GM04504 (cell line): ENCODE data around the gene TIAL1.
A peak's percentile ranks its signal among the peaks of the same experiment; 100 is the strongest.
"Not testable (repeated sequence)": the region's sequence is repeated elsewhere in the genome, so short reads cannot be mapped to it uniquely, and the experiment has no call there.

Experiments used
- DNase-seq: peaks from one replicate; pipeline ENCODE4 v3.0.0-alpha.2; 2012; ENCODE audit warnings: low read depth

Gene TIAL1

GRCh38 chr10:119549247-119549999, 47.3 kb downstream of the TIAL1 start:
- no peak for DNase-seq

GRCh38 chr10:119546009-119546408, 50.8 kb downstream of the TIAL1 start:
- no peak for DNase-seq

- no peak for DNase-seq
Observed at GRCh38 chr10:119545310-119545709, 51.5 kb downstream of the TIAL1 start.

GRCh38 chr10:119543814-119544642, 52.7 kb downstream of the TIAL1 start:
- peak; percentile 27 for DNase-seq

- DNase-seq: no peak
Observed at GRCh38 chr10:119542988-119543813, 53.6 kb downstream of the TIAL1 start.

- peak; percentile 62 for DNase-seq
Observed at GRCh38 chr10:119542357-119542987, 54.3 kb downstream of the TIAL1 start, which contains the start of gene RGS10. Gene RGS10, minus strand, starts transcription at chr10:119542719. Its CDS starts 81 bp downstream, at chr10:119542638.

- no peak for DNase-seq
Observed at GRCh38 chr10:119541459-119542356, 55.1 kb downstream of the TIAL1 start.

- DNase-seq: no peak
Observed at GRCh38 chr10:119541046-119541445, 55.7 kb downstream of the TIAL1 start.

GRCh38 chr10:119540038-119540437, 56.7 kb downstream of the TIAL1 start:
- DNase-seq: no peak

GRCh38 chr10:119539359-119539825, 57.4 kb downstream of the TIAL1 start:
- no peak for DNase-seq

- DNase-seq: no peak
Observed at GRCh38 chr10:119538632-119539358, 58.0 kb downstream of the TIAL1 start.

GRCh38 chr10:119537953-119538630, 58.7 kb downstream of the TIAL1 start:
- DNase-seq: no peak

- DNase-seq: no peak
Observed at GRCh38 chr10:119536508-119537025, 60.2 kb downstream of the TIAL1 start.

GRCh38 chr10:119535837-119536507, 60.8 kb downstream of the TIAL1 start:
- DNase-seq: no peak

GRCh38 chr10:119535305-119535704, 61.5 kb downstream of the TIAL1 start:
- DNase-seq: no peak

GRCh38 chr10:119533473-119533872, 63.3 kb downstream of the TIAL1 start:
- no peak for DNase-seq

GRCh38 chr10:119532791-119533190, 64.0 kb downstream of the TIAL1 start:
- DNase-seq: not testable (repeated sequence)

- DNase-seq: not testable (repeated sequence)
Observed at GRCh38 chr10:119532251-119532650, 64.5 kb downstream of the TIAL1 start.
